HG02763 (cell line): ENCODE measurements around the gene IGFBP4.
"Not testable (repeated sequence)": the region's sequence is repeated elsewhere in the genome, so short reads cannot be mapped to it uniquely, and the experiment has no call there.

ENCODE experiments used
- ATAC-seq: cut with Tn5 transposase; IDR thresholded peaks from one replicate; pipeline ENCODE4 v1.9.1; 2021; ENCODE audit warnings: mild to moderate bottlenecking, moderate library complexity; ENCODE audit not compliant: unreplicated experiment

Gene IGFBP4

DNA sequence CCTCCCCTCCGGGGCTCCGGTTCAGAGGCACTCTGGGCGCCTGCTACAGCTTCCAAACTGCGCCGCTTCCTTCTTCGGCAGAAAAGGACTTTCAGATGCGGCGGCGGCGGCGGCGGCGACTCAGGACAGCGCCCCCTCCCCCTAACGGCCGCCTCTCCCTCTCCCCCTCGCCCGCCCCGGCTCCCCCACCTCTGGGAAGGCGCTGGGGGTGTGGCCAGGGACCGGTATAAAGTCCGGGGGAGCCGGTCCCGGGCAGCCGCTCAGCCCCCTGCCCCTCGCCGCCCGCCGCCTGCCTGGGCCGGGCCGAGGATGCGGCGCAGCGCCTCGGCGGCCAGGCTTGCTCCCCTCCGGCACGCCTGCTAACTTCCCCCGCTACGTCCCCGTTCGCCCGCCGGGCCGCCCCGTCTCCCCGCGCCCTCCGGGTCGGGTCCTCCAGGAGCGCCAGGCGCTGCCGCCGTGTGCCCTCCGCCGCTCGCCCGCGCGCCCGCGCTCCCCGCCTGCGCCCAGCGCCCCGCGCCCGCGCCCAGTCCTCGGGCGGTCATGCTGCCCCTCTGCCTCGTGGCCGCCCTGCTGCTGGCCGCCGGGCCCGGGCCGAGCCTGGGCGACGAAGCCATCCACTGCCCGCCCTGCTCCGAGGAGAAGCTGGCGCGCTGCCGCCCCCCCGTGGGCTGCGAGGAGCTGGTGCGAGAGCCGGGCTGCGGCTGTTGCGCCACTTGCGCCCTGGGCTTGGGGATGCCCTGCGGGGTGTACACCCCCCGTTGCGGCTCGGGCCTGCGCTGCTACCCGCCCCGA lies at the start of gene IGFBP4:
Gene IGFBP4 (plus strand): TSS at position 255 of the 792 bp plus-strand sequence. CDS start 286 bp downstream, at position 541.
- ATAC-seq, result no peak

DNA sequence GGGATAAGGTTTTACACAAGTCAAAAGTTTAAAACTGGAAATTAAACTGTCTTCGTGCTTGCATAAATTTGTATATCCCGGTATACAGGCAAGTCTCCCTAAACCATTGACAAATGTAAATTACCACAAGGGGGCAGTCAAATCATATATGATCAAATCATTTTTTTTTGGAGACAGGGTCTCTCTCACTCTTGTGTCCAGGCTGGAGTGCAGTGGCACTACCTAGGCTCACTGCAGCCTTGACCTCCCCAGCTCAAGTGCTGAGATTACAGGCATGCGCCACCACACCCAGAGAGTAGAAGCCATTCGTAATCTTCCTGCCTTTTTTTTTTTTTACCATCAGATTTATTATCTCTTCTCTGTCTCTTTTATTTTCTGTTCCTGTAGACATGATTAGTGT lies 44.1 kb upstream of the IGFBP4 start:
- ATAC-seq, result no peak

DNA sequence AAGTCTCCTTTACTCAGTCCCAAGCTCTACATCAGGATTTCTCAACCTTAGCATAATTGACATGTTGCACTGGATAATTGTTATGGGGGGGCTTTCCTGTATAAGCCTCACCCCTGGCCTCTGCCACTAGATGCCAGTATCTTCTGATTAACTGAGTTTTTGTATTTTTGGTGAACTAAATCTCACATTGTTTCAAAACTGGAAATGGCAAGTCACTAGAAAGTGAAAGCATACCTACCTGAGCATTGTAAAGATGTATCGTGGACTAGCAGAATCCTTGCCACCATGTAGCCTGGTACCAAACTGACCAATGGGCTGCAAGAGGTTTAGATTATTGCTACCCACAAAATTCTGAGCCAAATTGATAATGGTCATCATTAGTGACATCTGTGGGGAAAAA lies 40.6 kb upstream of the IGFBP4 start:
- no peak for ATAC-seq

DNA sequence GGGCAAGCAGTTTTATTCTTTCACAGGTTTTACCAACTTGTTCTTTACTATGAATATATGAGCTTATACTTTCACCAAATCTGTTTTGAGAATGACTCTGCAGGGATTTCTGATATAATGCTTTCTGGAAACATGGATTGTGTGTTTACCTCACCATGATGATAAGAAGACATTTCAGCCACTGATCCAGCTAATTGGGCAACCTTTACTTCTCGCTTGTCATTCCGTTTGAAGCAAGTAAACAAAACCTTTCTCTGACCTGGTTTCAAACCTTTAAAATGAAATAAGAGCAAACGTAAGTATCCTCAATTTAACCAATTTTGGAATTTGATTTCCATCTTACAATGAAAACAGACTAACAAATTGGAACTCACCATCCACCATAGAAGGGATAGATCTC lies 39.2 kb upstream of the IGFBP4 start:
- ATAC-seq, result no peak

DNA sequence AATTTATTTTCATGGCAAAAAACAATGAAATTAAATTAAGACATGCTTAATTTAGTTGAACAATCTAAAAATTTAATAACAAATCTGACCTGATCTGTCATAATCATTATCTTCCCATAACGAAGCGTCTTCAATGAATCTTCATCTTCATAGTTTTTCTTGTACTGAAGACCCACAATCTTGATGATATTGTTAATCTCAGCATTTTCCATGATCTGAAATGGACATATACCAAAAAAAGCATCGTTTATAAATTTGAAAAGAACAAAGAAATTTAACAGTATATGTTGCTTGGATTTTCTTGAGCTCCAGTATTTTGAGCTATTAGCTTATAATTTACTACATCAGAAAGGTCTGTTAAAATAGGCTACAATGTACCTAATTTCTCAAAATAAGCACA lies 35.8 kb upstream of the IGFBP4 start:
- ATAC-seq, result no peak

DNA sequence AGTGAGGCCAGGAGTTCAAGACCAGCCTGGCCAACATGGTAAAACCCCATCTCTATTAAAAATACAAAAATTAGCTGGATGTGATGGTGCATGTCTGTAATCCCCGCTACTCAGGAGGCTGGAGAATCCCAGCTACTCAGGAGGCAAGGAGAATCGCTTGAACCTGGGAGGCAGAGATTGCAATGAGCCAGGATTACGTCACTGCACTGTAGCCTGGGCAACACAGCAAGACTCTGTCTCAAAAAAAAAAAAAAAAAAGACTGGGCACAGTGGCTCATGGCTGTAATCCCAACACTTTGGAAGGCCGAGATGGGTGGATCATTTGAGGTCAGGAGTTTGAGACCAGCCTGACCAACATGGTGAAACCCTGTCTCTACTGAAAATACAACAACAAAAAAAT lies 33.7 kb upstream of the IGFBP4 start:
- not testable (repeated sequence) for ATAC-seq

DNA sequence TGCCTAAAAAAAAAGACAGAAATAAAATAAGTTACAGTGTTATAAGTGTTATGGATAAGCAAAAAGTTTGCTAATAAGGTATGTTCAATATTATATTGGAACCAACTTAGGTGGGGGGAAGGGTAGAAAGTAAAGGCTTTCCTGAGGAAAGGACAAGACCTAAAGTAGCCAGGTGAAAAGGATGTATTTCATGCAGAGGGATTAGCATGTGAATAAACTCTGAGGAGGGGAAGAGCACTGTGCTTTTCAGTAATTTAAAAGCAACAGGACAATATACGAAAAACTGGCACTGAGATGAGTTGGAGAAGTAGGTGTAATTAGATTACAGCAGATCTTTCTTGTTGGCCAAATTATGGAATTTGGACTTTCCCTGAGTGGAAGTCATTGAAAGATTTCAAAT lies 33.2 kb upstream of the IGFBP4 start:
- no peak for ATAC-seq

DNA sequence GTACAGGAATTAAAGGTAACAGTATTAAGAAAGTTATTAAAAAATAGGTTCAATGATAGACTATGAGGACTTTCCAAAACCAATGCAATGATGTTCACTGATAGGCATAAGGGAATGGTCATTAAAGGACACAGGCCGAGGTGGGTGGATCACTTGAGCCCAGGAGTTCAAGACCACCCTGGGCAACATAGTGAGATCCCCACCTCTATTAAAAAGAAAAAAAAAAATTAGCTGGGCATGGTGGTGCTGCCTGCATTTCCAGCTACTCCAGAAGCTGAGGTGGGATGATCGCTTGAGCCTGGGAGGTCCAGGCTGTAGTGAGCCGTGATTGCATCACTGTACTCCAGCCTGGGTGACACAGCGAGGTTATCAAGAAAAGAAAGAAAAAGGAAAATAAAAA lies 31.4 kb upstream of the IGFBP4 start:
- ATAC-seq, result no peak

DNA sequence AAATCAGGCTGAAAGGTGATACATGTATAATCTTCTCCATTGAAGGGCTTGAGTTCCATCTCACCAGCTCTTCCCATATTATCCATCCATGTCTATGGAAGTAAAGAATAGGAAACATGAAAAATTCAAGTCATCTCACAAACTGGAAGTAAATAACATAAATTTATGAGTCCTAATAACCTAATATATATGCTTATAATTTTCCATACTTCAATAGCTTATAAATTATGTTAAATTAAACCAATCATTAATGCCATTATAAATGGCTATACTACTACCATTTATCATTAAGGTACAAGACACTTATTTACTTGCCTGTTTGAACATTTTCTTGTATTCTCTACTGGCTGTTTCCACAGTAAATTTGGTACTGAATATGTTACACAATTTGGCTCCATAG lies 30.4 kb upstream of the IGFBP4 start:
- no peak for ATAC-seq

DNA sequence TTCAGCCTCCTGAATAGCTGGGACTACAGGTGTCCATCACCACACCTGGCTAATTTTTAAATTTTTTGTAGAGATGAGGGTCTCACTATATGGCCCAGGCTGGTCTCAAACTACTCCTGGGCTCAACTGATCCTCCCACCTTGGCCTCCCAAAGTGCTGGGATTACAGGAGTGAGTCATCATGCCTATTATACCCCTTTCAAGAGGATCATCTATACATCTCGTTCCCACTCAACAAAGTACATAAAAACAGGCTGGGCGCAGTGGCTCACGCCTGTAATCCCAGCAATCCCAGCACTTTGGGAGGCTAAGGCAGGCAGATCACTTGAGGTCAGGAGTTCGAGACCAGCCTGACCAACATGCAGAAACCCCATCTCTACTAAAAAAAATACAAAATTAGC lies 28.9 kb upstream of the IGFBP4 start:
- not testable (repeated sequence) for ATAC-seq

DNA sequence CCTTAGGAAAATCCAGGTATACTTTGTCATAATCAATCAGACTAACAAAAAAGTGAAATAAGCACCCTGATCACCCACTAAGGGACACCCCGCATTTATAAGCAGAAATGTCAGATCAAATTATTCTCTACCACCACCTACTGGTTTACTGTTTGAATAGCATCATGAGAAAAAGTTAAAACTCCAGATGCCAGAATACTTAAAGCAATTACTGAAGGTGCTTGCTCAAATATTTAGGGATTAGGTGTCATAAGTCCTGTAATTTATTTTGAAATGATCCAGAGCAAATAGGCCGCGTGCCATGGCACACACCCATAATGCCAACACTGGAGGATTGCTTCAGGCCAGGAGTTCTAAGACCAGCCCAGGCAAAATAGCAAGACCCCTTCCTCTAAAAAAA lies 27.9 kb upstream of the IGFBP4 start:
- no peak for ATAC-seq

DNA sequence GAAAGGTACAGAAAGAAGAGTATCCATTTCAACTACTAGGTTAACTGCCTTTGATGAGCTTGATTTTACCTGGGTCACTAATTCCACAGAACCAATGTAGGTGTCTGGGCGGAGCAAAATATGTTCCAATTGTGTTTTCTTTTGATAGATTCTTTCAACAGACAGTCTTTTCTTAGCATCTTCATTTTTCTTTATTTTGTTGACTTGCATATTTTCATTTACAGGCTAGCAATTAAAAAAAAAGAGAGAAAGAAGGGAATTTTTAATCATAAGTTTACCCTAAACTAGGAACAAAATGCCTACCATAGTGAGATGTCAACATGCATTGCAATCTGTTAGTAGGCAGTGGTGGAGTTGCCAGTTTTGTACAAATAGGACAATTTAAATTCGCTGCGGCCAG lies 26.6 kb upstream of the IGFBP4 start:
- ATAC-seq, result no peak

DNA sequence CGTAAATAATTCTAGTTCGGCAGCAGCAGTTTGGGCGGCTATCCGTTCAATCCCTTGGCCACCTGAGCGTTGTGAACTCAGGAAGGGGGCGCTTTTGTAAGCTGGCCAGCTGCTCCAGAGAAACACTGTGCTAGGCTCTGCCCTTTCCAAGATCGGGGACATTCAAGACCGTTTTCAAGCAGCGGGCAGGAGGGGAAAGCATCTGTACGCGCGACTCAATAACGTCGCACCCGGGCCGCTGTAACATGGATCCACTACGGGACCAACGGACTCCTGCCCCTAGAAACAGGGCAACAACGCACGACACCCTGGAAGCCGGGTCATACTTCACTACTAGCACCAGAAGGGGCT lies 26.0 kb upstream of the IGFBP4 start:
- peak; percentile 5 for ATAC-seq

DNA sequence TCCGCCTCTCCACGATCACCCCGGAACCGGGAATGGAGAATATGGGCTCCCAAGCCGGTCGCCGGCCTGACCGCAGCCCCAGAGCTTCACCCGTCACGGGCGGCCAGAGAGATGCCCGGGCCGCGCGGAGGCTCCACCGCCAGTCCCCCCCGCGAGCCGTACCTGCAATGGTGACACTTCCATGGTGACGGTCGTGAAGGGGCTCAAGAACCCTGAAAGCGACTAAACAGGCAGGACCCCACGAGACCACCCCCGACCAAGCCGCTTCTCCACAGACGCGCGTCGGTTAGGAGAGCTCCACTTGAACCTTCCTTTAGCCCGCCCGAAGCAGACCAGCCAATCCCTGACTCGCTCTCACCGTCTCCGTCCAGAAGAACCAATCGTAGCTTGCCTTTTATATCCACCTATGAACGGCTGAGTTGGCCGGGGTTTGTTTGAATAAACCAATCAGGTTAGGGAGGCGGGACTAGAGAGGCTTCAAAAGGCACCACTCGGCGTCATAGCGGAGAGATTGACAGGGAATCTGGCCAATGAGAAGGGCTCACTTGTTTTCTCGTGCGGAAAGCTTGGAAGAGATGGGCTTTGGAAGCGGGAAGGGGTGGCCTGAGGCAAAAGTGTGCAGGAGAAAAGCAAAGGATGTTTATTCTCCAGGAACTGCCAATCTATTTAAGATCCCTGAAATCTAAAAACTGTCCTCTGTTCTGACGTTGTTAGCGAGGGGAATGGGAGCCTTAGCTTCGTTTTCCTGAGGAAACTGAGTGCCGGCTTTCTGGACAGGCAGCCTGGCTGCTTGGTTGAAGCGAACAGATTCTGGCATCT lies 25.4 kb upstream of the IGFBP4 start, which contains the start of gene TOP2A:
Gene TOP2A (minus strand): TSS at position 288 of the 819 bp plus-strand sequence. CDS start 105 bp downstream, at position 183.
- peak; percentile 97 for ATAC-seq

DNA sequence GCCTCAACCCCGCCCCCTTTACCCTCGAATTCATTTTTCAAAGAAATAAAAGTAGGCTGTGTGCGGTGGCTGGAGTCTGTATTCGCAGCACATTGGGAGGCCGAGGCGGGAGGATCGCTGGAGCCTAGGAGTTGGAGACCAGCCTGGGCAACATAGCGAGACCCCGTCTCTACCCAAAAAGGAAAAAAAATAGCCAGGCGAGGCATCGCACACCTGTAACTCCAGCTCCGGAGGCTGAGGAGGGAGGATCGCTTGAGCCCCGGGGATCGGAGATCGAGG lies 24.9 kb upstream of the IGFBP4 start:
- no peak for ATAC-seq

DNA sequence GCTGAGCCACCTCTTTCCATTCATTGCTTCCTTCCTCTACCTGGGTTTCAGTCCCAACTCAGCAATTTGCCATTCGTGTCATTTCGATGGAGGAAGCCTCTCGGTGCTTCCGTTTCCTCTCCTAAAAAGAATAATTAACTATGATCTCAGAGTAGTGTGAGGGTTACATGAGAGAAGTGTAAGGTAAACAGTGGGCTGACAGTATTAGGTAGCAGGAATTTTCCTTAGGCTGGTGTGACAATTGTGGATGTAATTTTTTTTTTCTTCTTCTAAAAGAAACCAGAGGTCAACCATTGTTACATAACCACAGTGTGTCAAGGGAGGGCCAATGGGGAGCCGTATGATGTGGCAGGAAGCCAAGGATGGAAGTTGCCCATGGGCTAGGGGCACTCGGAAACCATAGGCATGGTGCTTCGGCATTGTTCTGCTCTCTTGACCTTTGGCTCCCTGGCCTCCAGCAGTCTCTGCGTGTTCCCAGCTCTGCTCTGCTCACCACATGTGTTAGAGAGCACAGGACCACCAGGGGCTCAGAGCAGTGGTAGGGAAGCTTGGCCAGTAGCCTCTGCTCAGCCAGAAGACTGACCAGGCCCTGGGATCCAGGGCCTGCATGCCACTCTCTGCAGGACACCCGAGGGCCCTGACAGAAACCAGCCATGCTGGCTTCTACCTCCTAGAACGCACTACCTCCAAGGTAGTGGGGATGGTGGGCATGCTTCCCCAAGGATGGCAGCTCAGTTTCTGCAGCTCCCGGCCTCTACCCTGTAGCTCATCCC lies 23.5 kb upstream of the IGFBP4 start:
- no peak for ATAC-seq

DNA sequence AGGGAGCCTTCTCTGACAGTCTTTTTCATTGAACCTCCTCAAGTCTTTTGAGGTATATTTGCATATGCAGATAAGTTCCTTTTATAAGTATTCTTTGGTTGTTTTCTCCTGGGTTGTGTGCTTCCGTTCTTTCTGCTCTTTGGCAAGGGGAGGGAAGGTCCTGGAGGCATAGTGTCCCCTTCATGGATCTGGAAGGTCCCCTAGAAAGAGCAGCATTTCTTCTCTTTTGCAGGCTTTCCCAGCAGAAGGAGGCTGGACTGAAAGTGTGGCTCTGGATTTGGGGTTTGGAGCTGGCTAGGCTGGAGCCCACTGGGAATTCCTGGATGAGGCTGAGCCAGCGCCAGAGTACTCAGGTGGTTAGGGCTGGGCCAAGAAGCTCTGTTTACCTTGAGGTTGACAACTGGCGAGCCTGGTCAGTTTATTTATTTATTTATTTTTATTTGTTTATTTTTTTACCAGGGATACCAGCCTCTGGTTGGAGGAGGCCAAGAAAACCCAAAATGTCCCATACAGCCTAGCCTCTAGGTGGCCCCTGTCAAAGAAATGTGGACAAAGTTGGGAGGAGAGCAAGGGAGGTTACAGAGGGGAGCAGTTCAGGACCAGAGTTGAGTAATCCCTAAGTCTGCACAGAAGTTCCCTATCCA lies 20.1 kb upstream of the IGFBP4 start:
- ATAC-seq, result no peak

DNA sequence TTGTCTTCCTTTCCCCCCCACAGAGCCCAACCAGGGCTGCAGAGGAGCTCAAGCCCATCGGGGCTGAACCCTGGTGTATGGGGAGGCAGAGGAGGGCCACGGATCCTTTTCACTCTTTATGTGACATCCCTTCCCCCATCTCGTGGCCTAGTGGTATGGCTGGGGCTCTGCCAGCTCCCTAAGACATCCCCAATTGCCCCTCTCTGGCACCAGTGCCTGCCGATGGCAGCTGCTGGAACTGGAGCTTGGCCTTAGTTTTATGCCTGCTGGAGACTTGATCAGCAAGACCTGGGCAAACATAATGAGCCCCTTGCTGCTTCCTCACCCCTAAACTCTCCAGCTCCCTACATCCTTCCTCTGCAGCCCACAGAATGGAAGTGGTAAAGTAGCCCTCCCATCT lies 17.5 kb upstream of the IGFBP4 start:
- no peak for ATAC-seq

DNA sequence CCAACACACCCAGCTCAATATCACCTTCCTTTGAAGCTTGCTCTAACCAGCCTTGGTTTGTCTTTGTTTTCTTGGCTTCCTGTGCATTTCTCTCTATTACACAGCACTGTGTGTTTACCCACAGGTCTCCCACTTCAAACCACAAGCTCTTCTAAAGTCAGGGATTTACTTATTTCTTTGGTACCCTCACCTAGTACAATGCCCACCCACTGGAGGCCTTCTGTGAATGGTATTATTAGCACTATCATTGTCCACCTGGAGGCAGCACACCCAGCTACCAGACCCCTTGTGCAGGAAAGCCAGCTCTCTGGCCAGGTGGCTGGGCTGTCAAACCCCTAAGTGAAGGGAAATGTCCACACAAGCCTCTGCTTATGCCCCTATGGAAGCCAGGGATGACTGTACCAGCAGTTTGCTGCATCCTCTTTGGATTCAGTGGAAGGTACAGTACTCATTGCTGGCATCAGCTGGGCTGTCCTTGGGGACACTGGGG lies 16.2 kb upstream of the IGFBP4 start:
- no peak for ATAC-seq

DNA sequence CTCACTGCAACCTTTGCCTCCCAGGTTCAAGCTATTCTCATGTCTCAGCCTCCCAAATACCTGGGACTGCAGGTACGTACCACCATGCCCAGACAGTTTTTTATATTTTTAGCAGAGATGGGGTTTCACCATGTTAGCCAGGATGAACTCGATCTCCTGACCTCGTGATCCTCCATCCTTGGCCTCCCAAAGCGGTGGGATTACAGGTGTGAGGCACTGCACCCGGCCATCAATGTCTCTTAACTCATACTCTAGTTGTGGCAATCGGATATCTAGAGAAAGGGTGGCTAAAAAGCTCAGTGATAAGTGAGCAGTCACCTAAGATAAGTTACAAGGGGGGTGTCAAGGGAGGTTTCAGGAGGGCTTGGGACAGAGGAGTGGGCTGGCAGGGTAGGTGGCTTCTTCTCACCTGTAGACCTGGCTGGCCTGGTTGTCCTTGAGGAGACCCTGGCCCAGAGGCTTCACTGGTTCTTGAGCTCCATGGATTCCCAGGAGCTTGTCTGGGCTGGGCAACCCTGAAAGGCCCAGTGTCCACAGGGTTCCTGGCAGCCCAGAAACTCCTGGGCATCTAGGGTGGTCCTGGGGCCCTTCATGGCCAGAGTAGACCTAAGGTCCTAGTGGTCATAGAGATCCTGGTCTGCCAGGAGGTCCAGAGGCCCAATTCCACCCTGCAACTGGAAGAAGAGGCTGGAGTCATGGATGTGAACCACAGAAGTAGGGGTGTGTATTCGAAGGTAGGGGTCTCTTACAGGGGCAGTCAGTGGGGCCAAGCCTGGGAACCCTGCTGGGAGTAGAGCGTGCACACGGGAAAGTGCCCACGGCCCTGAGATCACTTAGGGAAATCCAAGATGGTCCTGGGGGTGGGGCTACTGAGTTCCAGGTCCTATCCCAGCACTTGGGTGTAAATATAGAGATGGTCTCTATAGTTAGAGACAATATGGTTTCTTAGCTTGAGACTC lies 12.7 kb upstream of the IGFBP4 start:
- ATAC-seq, result no peak
